H1 (cell line): Measurements from ENCODE around the gene POMP. TPM values are rescaled to one million over a fixed set of nuclear protein-coding genes. Genes with fewer than 3 reads are reported as not detected.

ENCODE experiments used
- CTCF ChIA-PET: fragments of 300-600 bp; sonication (Branson Sonifier 250); formaldehyde crosslinking; loops from one replicate; lab custom pipeline; 2021; ENCODE audit not compliant: partially characterized antibody; lab: Charles Lee
- POLR2A ChIA-PET: fragments of 300-600 bp; sonication (Branson Sonifier 250); formaldehyde crosslinking; loops from one replicate; lab custom pipeline; 2021; ENCODE audit warnings: inconsistent platforms; ENCODE audit not compliant: partially characterized antibody; lab: Charles Lee
- DNase-seq, 2 experiments: peaks; one replicate each; pipeline versions ENCODE4 v3.0.0 to v3.0.0-alpha.2; 2010 to 2022; ENCODE audit warnings: low spot score in 2 of 2, low read depth in 1 of 2, mixed read lengths in 1 of 2
- FAIRE-seq: peaks from 2 replicates; lab custom pipeline; 2011; peaks lifted over from hg19 to GRCh38; lab: Jason Lieb, UNC
- H2AFZ ChIP-seq: 2 replicates; pipeline ENCODE4 v1.8.1; 2012; ENCODE audit warnings: low read length, inconsistent platforms
- H2AK5ac ChIP-seq: 2 replicates; pipeline ENCODE4 v1.6.1; 2013; ENCODE audit warnings: low read depth, low read length
- H2BK120ac ChIP-seq: replicated peaks from 2 replicates; pipeline ENCODE3; 2013; ENCODE audit warnings: low read depth, low read length, inconsistent platforms
- H2BK12ac ChIP-seq: 2 replicates; pipeline ENCODE4 v1.6.1; 2013; ENCODE audit warnings: low read depth, low read length
- H2BK15ac ChIP-seq: 2 replicates; pipeline ENCODE4 v1.6.1; 2013; ENCODE audit warnings: low read length
- H2BK20ac ChIP-seq: 2 replicates; pipeline ENCODE4 v1.6.1; 2013; ENCODE audit warnings: low read length
- H2BK5ac ChIP-seq: 2 replicates; pipeline ENCODE4 v1.6.1; 2013; ENCODE audit warnings: low read depth, low read length
- H3K14ac ChIP-seq: 2 replicates; pipeline ENCODE4 v1.6.1; 2013; ENCODE audit warnings: inconsistent platforms; ENCODE audit not compliant: insufficient read length
- H3K18ac ChIP-seq: 2 replicates; pipeline ENCODE4 v1.6.1; 2013; ENCODE audit warnings: low read length; ENCODE audit errors: extremely low read depth
- H3K23ac ChIP-seq: 2 replicates; pipeline ENCODE4 v1.6.1; 2013; ENCODE audit warnings: inconsistent platforms; ENCODE audit not compliant: insufficient read length
- H3K23me2 ChIP-seq: 2 replicates; pipeline ENCODE4 v1.6.1; 2013; ENCODE audit warnings: low read depth, low read length
- H3K27ac ChIP-seq: 2 replicates; pipeline ENCODE4 v1.6.1; 2011; ENCODE audit warnings: low read depth, low read length, inconsistent platforms
- H3K27me3 ChIP-seq, 4 experiments: replicated peaks in 1 of 4; 1 replicate in 1 of 4; 2 replicates in 3 of 4; pipeline versions ENCODE4 v1.6.1 to v1.8.1; 2011 to 2013; ENCODE audit warnings: low read length in 3 of 4, mild to moderate bottlenecking in 3 of 4, inconsistent platforms in 2 of 4, mixed read lengths in 2 of 4, moderate library complexity in 1 of 4; ENCODE audit not compliant: control insufficient read depth in 3 of 4, insufficient read depth in 3 of 4; ENCODE audit errors: extremely low read depth in 1 of 4
- H3K36me3 ChIP-seq, 4 experiments: 2 replicates each; pipeline versions ENCODE4 v1.6.1 to v1.8.1; 2011 to 2013; ENCODE audit warnings: mild to moderate bottlenecking in 4 of 4, low read length in 3 of 4, moderate library complexity in 2 of 4, control low read depth in 1 of 4, inconsistent platforms in 1 of 4; ENCODE audit not compliant: insufficient read depth in 4 of 4, control insufficient read depth in 2 of 4
- H3K4ac ChIP-seq: replicated peaks from 2 replicates; pipeline ENCODE3; 2013; ENCODE audit warnings: low read length, low read depth, mixed read lengths, inconsistent platforms; ENCODE audit not compliant: insufficient read length
- H3K4me1 ChIP-seq, 4 experiments: replicated peaks in 1 of 4; 1 replicate in 1 of 4; 2 replicates in 3 of 4; pipeline versions ENCODE4 v1.6.1 to v1.8.1; 2011 to 2013; ENCODE audit warnings: low read length in 3 of 4, inconsistent platforms in 2 of 4, mixed read lengths in 1 of 4; ENCODE audit not compliant: insufficient read depth in 4 of 4, control insufficient read depth in 3 of 4
- H3K4me2 ChIP-seq, 2 experiments: 2 replicates each; pipeline versions ENCODE4 v1.6.1 to v1.8.1; 2011 to 2013; ENCODE audit warnings: low read depth in 2 of 2, low read length in 2 of 2, control low read depth in 1 of 2, inconsistent platforms in 1 of 2, mild to moderate bottlenecking in 1 of 2; ENCODE audit not compliant: insufficient read depth in 1 of 2
- H3K4me3 ChIP-seq, 4 experiments: fragments of 200-600, 300-600 bp in 1 of 4; sonication (generic), shearing (Covaris generic), sonication (Bioruptor Twin) in 1 of 4; 2 replicates each; pipeline versions ENCODE4 v1.5.1 to v1.8.1; 2011 to 2016; ENCODE audit warnings: low read length in 4 of 4, low read depth in 3 of 4, control low read depth in 2 of 4, inconsistent platforms in 2 of 4, mild to moderate bottlenecking in 2 of 4, mixed read lengths in 1 of 4, moderate library complexity in 1 of 4; ENCODE audit not compliant: insufficient read depth in 2 of 4; ENCODE audit errors: extremely low read depth in 1 of 4
- H3K56ac ChIP-seq: replicated peaks from 2 replicates; pipeline ENCODE3; 2013; ENCODE audit warnings: low read depth, mild to moderate bottlenecking, mixed read lengths, low read length, inconsistent platforms; ENCODE audit not compliant: insufficient read length
- H3K79me1 ChIP-seq: 2 replicates; pipeline ENCODE4 v1.6.1; 2013; ENCODE audit warnings: low read depth, low read length, control low read depth
- H3K79me2 ChIP-seq, 2 experiments: 2 replicates each; pipeline versions ENCODE4 v1.6.1 to v1.8.1; 2012 to 2013; ENCODE audit warnings: low read length in 2 of 2, mild to moderate bottlenecking in 2 of 2, inconsistent platforms in 1 of 2; ENCODE audit not compliant: insufficient read depth in 2 of 2, control insufficient read depth in 1 of 2
- H3K9ac ChIP-seq, 4 experiments: replicated peaks in 1 of 4; 1 replicate in 1 of 4; 2 replicates in 3 of 4; pipeline versions ENCODE4 v1.6.1 to v1.8.1; 2011 to 2013; ENCODE audit warnings: low read depth in 3 of 4, low read length in 3 of 4, control low read depth in 2 of 4, mild to moderate bottlenecking in 2 of 4, moderate library complexity in 2 of 4, inconsistent platforms in 1 of 4; ENCODE audit errors: extremely low read depth in 1 of 4
- H3K9me3 ChIP-seq, 2 experiments: 2 replicates each; pipeline versions ENCODE4 v1.6.1 to v1.8.1; 2012 to 2013; ENCODE audit warnings: mild to moderate bottlenecking in 2 of 2, moderate library complexity in 2 of 2, control low read depth in 1 of 2, inconsistent platforms in 1 of 2, low read depth in 1 of 2, low read length in 1 of 2, mixed read lengths in 1 of 2; ENCODE audit not compliant: insufficient read depth in 2 of 2
- H4K20me1 ChIP-seq, 2 experiments: replicated peaks in 1 of 2; 2 replicates each; pipeline versions ENCODE3 to v1.8.1; 2011 to 2013; ENCODE audit warnings: inconsistent platforms in 2 of 2, low read length in 2 of 2, mild to moderate bottlenecking in 1 of 2; ENCODE audit not compliant: insufficient read depth in 2 of 2, control insufficient read depth in 1 of 2
- H4K5ac ChIP-seq: 2 replicates; pipeline ENCODE4 v1.6.1; 2013; ENCODE audit warnings: low read length, low read depth, mixed read lengths, inconsistent platforms; ENCODE audit not compliant: insufficient read length
- H4K8ac ChIP-seq: 2 replicates; pipeline ENCODE4 v1.8.0; 2013; ENCODE audit warnings: mild to moderate bottlenecking, moderate library complexity, low read length, inconsistent platforms; ENCODE audit not compliant: insufficient read depth; ENCODE audit errors: extremely low read depth
- H4K91ac ChIP-seq: replicated peaks from 2 replicates; pipeline ENCODE3; 2013; ENCODE audit warnings: low read length, mixed read lengths, inconsistent platforms; ENCODE audit not compliant: insufficient read length
- ASH2L ChIP-seq: fragments of 200-600, 300-600 bp; sonication (generic); IDR thresholded peaks from one replicate; pipeline ENCODE4 v1.7.1; 2017; ENCODE audit warnings: low read length
- BACH1 ChIP-seq: IDR thresholded peaks from 2 replicates; pipeline ENCODE4 v1.6.1; 2012; ENCODE audit warnings: low read length, improper control_type of control experiment
- BRCA1 ChIP-seq: IDR thresholded peaks from 2 replicates; pipeline ENCODE4 v1.6.1; 2012; ENCODE audit warnings: low read depth, low read length, improper control_type of control experiment
- CREB1 ChIP-seq: IDR thresholded peaks from 2 replicates; pipeline ENCODE4 v1.6.1; 2012; ENCODE audit warnings: inconsistent platforms
- FOSL1 ChIP-seq: IDR thresholded peaks from 2 replicates; pipeline ENCODE4 v1.6.1; 2011; ENCODE audit warnings: mild to moderate bottlenecking, low read depth, low read length, moderate library complexity; ENCODE audit not compliant: insufficient read depth
- RXRA ChIP-seq: IDR thresholded peaks from 2 replicates; pipeline ENCODE4 v1.6.1; 2011; ENCODE audit warnings: low read depth, mild to moderate bottlenecking, low read length, moderate library complexity; ENCODE audit not compliant: insufficient read depth
- SP1 ChIP-seq: IDR thresholded peaks from 2 replicates; pipeline ENCODE4 v1.6.1; 2011; ENCODE audit warnings: low read depth, low read length
- SRF ChIP-seq: IDR thresholded peaks from 2 replicates; pipeline ENCODE4 v1.6.1; 2011; ENCODE audit warnings: mild to moderate bottlenecking, low read depth, low read length, moderate library complexity
- SUZ12 ChIP-seq: fragments of 200-600 bp; sonication (generic); IDR thresholded peaks from 2 replicates; pipeline ENCODE4 v1.6.1; 2012; ENCODE audit warnings: mild to moderate bottlenecking, inconsistent platforms, low read length, moderate library complexity, mixed read lengths
- WGBS, 2 experiments: shearing (Covaris generic) in 1 of 2; methylation state at CpG; one replicate each; pipeline versions ENCODE4 v1.1.6 to v1.1.7; 2013 to 2015; ENCODE audit warnings: low lambda C conversion rate in 2 of 2, mixed read lengths in 2 of 2, inconsistent platforms in 1 of 2, low coverage in 1 of 2, missing lambda C conversion rate in 1 of 2; ENCODE audit not compliant: insufficient replicate concordance in 2 of 2, insufficient coverage in 1 of 2, insufficient read length in 1 of 2; ENCODE audit errors: extremely low coverage in 1 of 2, missing lambda C conversion rate in 1 of 2; 5-methylcytosine and 5-hydroxymethylcytosine counted together
- polyA plus RNA-seq, 7 experiments: library from polyadenylated mRNA; depleted of rRNA in 3 of 7; stranded (reverse) in 5 of 7; unstranded in 2 of 7; fragments of >200 nt in 5 of 7; fragments of 200-250 nt in 2 of 7; gene quantifications; 1 replicate in 5 of 7; 2 replicates in 1 of 7; 4 replicates in 1 of 7; pipeline versions ENCODE4 v1.2.1 to v1.2.3, GENCODE V29; 2011 to 2013; ENCODE audit warnings: missing spikeins in 2 of 7, mixed read lengths in 2 of 7
- total RNA-seq: library from RNA; stranded (reverse); fragmentation: NEBNext Ultra II Directional; extraction: Animal tissue kit (Norgen Biotek cat#: 25700); gene quantifications from 2 replicates; pipeline ENCODE4 v1.2.1, GENCODE V29; 2021
- TF ChIP-seq, protein P1 (sequence below): IDR thresholded peaks from 2 replicates; pipeline ENCODE4 v1.6.1; 2011; ENCODE audit warnings: low read depth, mild to moderate bottlenecking, low read length; ENCODE audit not compliant: insufficient read depth

The POMP gene
- total and polyA plus RNA-seq, 2 of the 8 experiments (the other 6 are each of a cell fraction or from before 2014, with no cell fraction given): 38.4 to 115 TPM

- Histone ChIP-seq H4K20me1 (peaks cover 4 to 5% of the 10 kb centered on the region in 2 experiments), H3K4me1 (peaks cover 3 to 12% (median 8%) of the 10 kb centered on the region in 4 experiments; a peak in 6 of 7 replicates), H2AFZ (no peak overlapping the region), H3K9ac (peak overlapping the region; percentile 63 to 93 (median 72)), H3K79me2 (peaks cover 22 to 72% of the 10 kb centered on the region in 2 experiments), H3K27me3 (no peaks in the 10 kb centered on the region), H4K91ac (no peak overlapping the region), H3K79me1 (peaks cover 5% of the 10 kb centered on the region), H3K4me3 (peak overlapping the region; percentile 93 to 99 (median 95)), H2BK120ac (no peak overlapping the region), H3K9me3 (no peaks in the 10 kb centered on the region), H3K23me2 (no peaks in the 10 kb centered on the region), H2BK15ac (no peak overlapping the region), H2AK5ac (no peak overlapping the region), H2BK5ac (no peak overlapping the region), H3K18ac (no peak overlapping the region), H3K23ac (no peak overlapping the region), H2BK12ac (no peak overlapping the region), H4K5ac (no peak overlapping the region), H2BK20ac (no peak overlapping the region), H3K14ac (no peak overlapping the region), H3K56ac (no peak overlapping the region), H3K4ac (no peak overlapping the region), H3K36me3 (peaks cover 7 to 9% (median 7%) of the 10 kb centered on the region in 4 experiments), H4K8ac (no peak overlapping the region), H3K4me2 (peak overlapping the region; percentile 80 to 82), H3K27ac (no peak overlapping the region; the same call in 1 of the 2 replicates)
- 56% methylated on average over 12 of the region's 12 CpGs; no CpG with 5 or more reads in 1 of the 2 experiments for WGBS, 2 experiments
- FAIRE-seq (no peak), DNase-seq (no peak)
- POLR2A ChIA-PET: interaction anchor here (1.0 to 1.4 kb wide), 2 partner anchors 126 to 172 kb away, joined by 3 read pairs; no protein-coding TSS in a partner anchor
- CTCF ChIA-PET: interaction anchor here (0.8 to 2.8 kb wide), 7 partner anchors 12 to 261 kb away, joined by 3 to 11 read pairs (median 4); no protein-coding TSS in a partner anchor
- TF ChIP-seq CREB1: no peak
- TF ChIP-seq BACH1: no peak
- TF ChIP-seq SRF: no peak
- no peak for TF ChIP-seq RXRA
- no peak for TF ChIP-seq ASH2L
- no peak for TF ChIP-seq SP1
- TF ChIP-seq, protein P1, sequence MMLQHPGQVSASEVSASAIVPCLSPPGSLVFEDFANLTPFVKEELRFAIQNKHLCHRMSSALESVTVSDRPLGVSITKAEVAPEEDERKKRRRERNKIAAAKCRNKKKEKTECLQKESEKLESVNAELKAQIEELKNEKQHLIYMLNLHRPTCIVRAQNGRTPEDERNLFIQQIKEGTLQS: no peak
- no peak for TF ChIP-seq SUZ12
- no peak for TF ChIP-seq BRCA1
- no peak for TF ChIP-seq FOSL1
Observed at GRCh38 chr13:28657784-28658538, 969 bp upstream of the POMP start.
